COR-L47 (cell line): ENCODE data around the gene RIPK4.
"Not testable (repeated sequence)": the region's sequence is repeated elsewhere in the genome, so short reads cannot be mapped to it uniquely, and the experiment has no call there.

Source experiments
- DNase-seq: peaks from one replicate; lab custom pipeline; 2025; lab: John Stamatoyannopoulos, UW

The RIPK4 gene

GRCh38 chr21:41714299-41714865 lies 52.5 kb downstream of the RIPK4 start:
- DNase-seq = not testable (repeated sequence)

DNA sequence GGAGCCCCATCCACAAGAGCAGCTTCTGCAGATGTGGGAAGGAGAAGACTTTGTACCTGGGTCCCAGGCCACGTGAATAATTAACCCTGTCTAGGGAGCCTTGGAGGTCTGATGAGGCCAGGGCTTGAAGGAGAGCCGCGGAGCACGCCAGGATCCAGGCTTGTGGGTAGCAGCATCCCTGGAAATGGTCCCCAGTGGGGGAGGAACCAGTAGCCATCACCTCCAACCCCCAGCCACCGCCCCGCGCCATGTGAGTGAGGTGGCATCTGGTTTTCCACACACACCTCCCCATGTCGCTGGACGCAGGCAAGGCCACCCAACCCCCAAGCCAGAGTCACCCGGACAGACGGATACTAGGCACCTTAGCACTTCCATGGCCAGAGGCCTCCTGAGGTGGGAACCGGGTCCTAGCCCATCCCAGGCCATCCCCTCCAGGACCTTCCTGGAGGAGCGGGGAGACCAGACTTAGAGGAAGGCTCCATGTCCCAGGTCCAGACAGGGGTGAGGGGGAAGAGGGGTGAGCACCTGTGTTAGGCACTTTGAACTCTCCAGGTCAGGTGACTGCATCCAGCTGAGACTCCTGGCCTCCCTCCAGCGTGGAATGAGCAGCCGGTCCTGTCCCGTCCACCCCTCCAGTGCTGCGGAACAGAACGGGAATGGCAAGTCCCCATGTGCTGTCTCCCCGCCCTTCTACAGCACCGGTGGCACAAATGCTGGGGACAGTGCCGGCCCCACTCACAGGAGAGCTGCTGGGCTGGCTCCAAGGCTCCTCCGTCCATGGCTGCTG lies 53.2 kb downstream of the RIPK4 start:
- DNase-seq = no peak

DNA sequence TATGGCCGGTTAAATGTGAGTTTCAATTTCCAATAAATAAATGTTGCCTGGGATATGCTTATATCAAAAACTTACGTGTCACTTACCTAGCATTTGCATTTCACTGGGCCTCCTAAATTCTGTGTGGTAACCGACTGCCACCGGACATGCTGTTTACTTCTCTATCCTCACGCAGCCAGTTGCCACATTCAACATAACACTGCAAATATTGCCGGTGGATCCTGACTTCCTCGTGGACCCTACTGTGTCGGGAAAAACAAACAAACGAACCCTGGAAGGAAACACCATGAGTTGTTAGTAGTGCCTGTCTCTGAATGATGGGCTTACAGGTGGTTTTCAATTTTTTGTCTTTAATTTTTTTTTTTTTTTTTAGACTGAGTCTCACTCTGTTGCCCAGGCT lies 54.1 kb downstream of the RIPK4 start:
- DNase-seq = no peak

GRCh38 chr21:41712201-41712600 lies 54.7 kb downstream of the RIPK4 start:
- DNase-seq = no peak

DNA sequence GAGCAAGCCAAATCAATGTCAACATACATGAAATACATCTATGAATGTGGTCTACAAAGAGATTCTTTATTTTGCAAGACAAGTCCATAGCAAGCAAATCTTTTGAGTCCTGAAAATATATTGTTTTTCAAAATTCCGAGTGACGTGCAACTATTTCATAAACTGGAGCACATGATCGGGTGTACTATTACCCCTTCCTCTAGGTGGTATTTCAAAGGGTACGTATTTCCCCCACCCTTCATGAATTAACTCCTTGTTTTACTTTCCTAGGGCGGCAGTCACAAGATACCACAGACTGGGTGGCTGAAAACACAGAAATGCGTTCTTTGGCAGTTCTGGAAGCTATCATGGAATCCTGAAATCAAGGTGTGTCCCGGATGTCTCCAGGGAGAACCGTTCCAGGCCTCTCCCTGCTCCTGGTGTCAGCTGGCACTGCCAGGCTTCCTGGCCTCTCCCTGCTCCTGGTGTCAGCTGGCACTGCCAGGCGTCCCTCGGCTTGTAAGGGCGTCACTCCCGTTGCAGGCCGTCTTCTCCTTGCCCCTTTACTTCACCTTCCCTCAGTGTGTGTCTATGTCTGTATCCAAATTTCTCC lies 55.3 kb downstream of the RIPK4 start:
- DNase-seq = no peak

DNA sequence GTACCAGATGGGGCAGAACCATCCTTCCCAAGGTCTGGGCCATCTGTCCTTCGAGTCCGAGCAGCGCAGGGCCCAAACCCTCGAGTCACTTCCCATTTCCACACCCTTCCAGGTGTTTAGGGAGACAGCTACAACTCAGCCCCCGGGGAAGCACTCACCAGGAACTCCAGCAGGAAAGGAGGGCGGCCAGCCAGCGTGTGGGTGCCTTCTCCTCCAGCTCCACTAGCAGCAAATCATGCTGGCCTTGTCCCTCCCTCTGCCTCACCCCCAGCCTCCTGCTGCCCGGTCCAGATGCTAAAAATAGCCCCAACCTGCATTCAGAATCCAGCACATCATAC lies 56.1 kb downstream of the RIPK4 start:
- no peak for DNase-seq

DNA sequence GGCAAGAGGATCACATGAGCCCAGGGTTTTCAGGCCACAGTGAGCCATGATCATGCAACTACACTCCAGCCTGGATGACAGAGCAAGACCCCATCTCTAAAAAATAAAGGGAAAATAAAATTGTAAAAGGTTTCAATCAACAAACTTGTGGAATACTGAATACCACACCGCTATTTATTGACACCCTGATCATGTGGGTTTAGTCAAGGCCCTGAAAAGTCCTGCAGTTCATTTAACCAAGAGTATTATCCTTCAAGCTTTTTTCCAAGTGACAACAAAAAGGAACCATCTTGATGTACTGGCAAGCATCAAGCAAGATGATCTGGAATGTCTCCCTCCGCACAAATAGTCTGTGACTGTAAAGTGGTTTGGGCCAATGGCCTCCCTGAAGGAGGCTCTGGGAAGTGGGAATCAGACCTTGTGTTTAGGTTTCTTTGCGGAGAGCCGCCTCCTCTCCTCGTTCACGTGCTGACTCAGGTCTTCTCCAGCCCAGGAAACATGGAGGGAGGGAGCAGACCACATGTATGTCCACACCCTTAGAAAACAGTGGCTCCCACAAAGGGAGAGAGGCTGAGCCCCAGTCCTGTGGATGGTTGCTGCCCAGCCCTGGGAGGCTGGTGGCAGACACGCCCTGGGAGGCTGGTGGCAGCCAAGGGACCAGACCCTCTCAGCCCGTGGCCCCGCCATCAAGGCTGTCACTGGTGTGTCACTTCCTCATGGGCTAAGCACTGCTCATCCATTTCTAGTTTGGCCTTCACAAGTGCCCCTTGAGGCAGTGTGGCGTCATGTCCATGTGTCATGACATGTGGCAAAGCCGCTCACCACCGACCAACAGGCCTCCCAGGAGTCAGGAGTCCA lies 56.7 kb downstream of the RIPK4 start:
- no peak for DNase-seq

GRCh38 chr21:41709166-41709565 lies 57.7 kb downstream of the RIPK4 start:
- DNase-seq = no peak

- no peak for DNase-seq
These were observed 58.9 kb downstream of the RIPK4 start for GRCh38 chr21:41707960-41708330.

- DNase-seq = no peak
These were observed 59.5 kb downstream of the RIPK4 start for GRCh38 chr21:41707231-41707959.

GRCh38 chr21:41706678-41707077 lies 60.2 kb downstream of the RIPK4 start:
- no peak for DNase-seq

GRCh38 chr21:41706263-41706639 lies 60.6 kb downstream of the RIPK4 start:
- no peak for DNase-seq

DNA sequence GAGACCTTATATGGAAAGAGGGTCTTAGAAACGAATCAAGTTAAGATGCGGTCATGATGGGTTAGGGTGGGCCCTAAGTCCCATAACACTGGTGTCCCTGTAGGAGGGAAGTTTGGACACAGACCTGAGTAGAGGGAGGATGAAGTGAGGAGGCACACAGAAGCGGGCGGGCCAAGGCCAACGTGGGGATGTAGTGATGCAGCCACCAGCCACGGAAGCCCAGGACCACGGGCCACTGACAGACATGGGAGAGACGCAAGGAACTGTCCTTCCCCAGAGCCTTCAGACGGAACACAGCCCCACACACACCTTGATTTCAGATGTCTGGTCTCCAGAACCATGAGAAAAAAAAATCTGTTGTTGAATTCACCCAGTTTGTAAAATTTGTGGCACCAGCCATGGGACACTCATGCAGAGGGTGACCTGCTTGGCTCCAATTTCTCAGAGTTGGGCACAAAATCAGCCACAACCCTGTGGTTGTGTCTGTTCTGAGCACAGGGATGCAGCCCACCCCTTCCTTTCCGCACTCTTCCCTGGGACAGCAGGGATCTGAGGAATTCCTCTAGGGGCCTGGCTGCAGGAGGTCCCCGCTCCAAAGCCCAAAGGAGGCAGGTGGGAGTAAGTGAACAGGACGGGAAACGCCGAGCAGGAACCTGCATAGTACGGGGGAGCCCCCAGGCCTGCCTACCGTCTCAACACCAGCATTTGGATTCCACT lies 61.1 kb downstream of the RIPK4 start:
- no peak for DNase-seq

GRCh38 chr21:41703857-41704501 lies 62.9 kb downstream of the RIPK4 start:
- DNase-seq = peak; percentile 34

DNA sequence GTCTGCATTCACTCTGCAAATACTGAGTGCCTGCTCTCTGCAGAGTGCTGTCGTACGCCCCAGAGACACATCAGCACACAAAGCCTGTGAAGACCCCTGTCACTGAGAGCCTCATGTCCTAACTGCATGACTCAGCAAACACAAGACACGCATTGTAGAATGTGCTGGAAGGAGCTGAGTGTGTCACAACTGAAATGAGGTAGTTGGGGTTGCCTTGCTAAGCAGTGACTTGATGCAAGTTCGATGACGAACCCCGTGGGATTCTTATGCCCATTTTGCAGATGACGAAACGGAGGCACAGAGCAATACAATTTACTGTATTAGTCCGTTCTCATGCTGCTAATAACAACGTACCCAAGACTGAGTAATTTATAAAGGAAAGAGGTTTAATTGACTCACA lies 65.1 kb downstream of the RIPK4 start:
- DNase-seq = no peak

DNA sequence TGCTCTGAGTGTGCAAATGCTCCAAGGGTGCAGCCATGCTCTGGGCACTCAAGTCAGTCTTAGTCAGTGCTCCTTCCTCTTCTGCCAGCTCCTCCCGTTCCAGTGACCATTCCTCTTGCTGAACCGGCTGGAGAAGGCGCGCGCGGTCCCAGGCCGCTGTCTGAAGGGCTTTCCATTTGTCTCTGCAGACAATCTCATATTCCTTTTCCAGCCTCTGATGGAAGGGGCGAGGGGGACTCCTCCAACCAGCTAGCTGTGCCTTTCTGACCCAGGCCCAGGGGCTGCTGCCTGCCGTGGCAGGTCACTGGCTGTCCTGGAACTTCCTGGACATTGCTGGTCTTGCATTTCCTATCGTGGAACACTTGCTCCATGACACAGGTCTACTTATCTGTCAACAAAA lies 67.5 kb downstream of the RIPK4 start:
- DNase-seq = no peak

- no peak for DNase-seq
These were observed 68.8 kb downstream of the RIPK4 start for GRCh38 chr21:41698071-41698470.

GRCh38 chr21:41695513-41695912 lies 71.3 kb downstream of the RIPK4 start:
- DNase-seq = no peak

DNA sequence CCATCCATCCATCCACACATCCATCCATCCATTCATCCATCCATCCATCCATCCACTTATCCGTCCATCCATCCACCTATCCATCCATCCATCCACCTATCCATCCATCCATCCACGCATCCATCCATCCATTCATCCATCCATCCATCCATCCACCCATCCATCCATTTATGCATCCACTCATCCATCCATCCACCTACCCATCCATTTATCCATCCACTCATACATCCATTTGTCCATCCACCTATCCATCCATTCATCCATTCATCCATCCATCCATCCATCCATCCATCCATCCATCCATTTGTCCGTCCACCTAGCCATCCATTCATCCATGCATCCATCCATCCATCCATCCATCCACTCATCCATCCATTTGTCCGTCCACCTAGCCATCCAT lies 72.8 kb downstream of the RIPK4 start:
- DNase-seq = not testable (repeated sequence)

DNA sequence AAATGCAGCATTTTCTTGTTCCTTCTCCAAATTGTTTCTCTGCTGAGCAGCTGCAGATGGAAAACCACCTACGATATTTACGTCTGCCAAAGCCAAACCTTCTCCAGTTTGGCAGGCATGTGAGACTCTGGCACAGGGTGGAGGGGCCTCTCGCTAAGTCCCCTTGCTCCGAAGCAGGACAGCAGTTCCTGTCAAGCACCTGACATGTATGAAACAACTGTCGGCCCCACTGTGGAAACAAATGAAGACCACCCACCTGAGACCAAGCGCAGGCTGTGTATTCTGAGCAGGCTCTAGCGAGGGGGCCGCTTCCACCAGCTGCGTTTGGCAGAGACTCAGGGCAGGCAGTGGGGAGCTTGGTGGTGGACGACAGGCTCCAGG lies 74.7 kb downstream of the RIPK4 start:
- DNase-seq = no peak
